WTC11 (cell line): ENCODE data around the gene EPHB3.

Source experiments
- CTCF ChIP-seq: fragments of 200-600 bp; IDR thresholded peaks from 2 replicates; pipeline ENCODE4 v1.8.0; 2022; ENCODE audit warnings: antibody characterized with exemption
- SOX15 ChIP-seq: fragments of 250-450 bp; sonication (Bioruptor Pico); IDR thresholded peaks from 2 replicates; pipeline ENCODE4 v1.9.0; 2021; ENCODE audit warnings: mild to moderate bottlenecking

DNA sequence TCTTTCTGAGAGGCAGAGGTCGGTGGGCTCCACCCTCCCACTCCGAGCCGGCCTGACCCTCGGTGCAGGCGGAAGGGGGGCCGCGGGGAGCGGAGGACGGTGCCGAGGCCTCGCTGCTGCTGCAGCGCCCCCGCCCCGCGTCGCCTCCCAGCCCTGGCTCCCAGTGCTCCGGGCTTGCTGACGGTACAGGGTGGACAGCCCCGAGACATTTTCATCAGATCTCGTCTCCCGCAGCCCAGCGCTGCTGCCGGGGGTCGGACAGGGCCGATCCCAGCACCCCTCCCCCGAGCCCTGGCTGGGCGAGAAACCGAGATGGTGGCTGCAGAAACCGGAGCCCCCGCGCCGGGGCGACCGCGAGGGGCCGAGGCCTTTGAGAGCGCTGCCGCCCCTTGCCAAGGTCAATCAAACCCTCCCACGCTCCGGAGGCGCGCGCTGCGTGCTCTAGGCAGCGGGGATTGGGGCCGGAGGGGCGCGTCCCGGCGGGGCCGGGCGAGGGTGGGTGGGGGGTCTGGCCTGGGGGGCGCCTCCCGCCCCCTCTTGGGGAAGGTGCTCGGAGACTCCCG is 42.5 kb downstream of the EPHB3 start:
- no peak for TF ChIP-seq SOX15 (CRISPR knock-in tag)
- no peak for TF ChIP-seq CTCF
